ENCODE measurements around the gene USP36.
A peak's percentile ranks its signal among the peaks of the same experiment; 100 is the strongest.

The USP36 gene

GRCh38 chr17:78818152-78818846, 22.3 kb downstream of the USP36 start:
- no peak for DNase-seq (ENCODE audit: low read depth in 2 of 2)

GRCh38 chr17:78817123-78817522, 23.5 kb downstream of the USP36 start:
- DNase-seq (ENCODE audit: low read depth in 2 of 2) = peak; percentile 55 to 61

GRCh38 chr17:78815696-78816095, 24.9 kb downstream of the USP36 start:
- DNase-seq (ENCODE audit: low read depth in 2 of 2) = no peak

GRCh38 chr17:78812855-78813254, 27.8 kb downstream of the USP36 start:
- DNase-seq (ENCODE audit: low read depth in 2 of 2) = no peak

- DNase-seq (ENCODE audit: low read depth in 2 of 2) = no peak
Observed at GRCh38 chr17:78808163-78808562, 32.5 kb downstream of the USP36 start.

- DNase-seq (ENCODE audit: low read depth in 2 of 2) = peak in 1 of 2 donors; percentile 56
Observed at GRCh38 chr17:78806451-78806850, 34.2 kb downstream of the USP36 start.

GRCh38 chr17:78805301-78805700, 35.3 kb downstream of the USP36 start:
- DNase-seq (ENCODE audit: low read depth in 2 of 2) = peak; percentile 57 to 65

- no peak for DNase-seq (ENCODE audit: low read depth in 2 of 2)
Observed at GRCh38 chr17:78804777-78805176, 35.8 kb downstream of the USP36 start.

- DNase-seq (ENCODE audit: low read depth in 2 of 2) = no peak
Observed at GRCh38 chr17:78803186-78803845, 37.3 kb downstream of the USP36 start.

GRCh38 chr17:78802459-78802858, 38.2 kb downstream of the USP36 start:
- DNase-seq (ENCODE audit: low read depth in 2 of 2) = no peak

- no peak for DNase-seq (ENCODE audit: low read depth in 2 of 2)
Observed at GRCh38 chr17:78802008-78802407, 38.6 kb downstream of the USP36 start.

- no peak for DNase-seq (ENCODE audit: low read depth in 2 of 2)
Observed at GRCh38 chr17:78800132-78800931, 40.3 kb downstream of the USP36 start.

- DNase-seq (ENCODE audit: low read depth in 2 of 2) = no peak
Observed at GRCh38 chr17:78798695-78799559, 41.7 kb downstream of the USP36 start.

- no peak for DNase-seq (ENCODE audit: low read depth in 2 of 2)
Observed at GRCh38 chr17:78797691-78798585, 42.7 kb downstream of the USP36 start.

- no peak for DNase-seq (ENCODE audit: low read depth in 2 of 2)
Observed at GRCh38 chr17:78797213-78797612, 43.4 kb downstream of the USP36 start.

GRCh38 chr17:78796517-78796900, 44.1 kb downstream of the USP36 start:
- DNase-seq (ENCODE audit: low read depth in 2 of 2) = no peak

GRCh38 chr17:78795861-78796516, 44.6 kb downstream of the USP36 start:
- no peak for DNase-seq (ENCODE audit: low read depth in 2 of 2)

GRCh38 chr17:78794864-78795640, 45.6 kb downstream of the USP36 start:
- no peak for DNase-seq (ENCODE audit: low read depth in 2 of 2)

- DNase-seq (ENCODE audit: low read depth in 2 of 2) = no peak
Observed at GRCh38 chr17:78794399-78794798, 46.2 kb downstream of the USP36 start.
